SK-N-SH (cell line): ENCODE data around the gene ADAMTS16. TPM values are rescaled to one million over a fixed set of nuclear protein-coding genes. Genes with fewer than 3 reads are reported as not detected.

Experiments used
- CTCF ChIA-PET: fragments of 300-600, 350-600 bp; formaldehyde crosslinking; extraction: SDS; loops from one replicate; lab custom pipeline; 2021; lab: Yijun Ruan, JAX
- POLR2A ChIA-PET: fragments of 350-600 bp; sonication (Branson Sonifier 250); formaldehyde crosslinking; extraction: SDS; loops from one replicate; lab custom pipeline; 2020; ENCODE audit warnings: antibody characterized with exemption, inconsistent platforms; lab: Yijun Ruan, JAX
- DNase-seq: peaks from one replicate; pipeline ENCODE4 v3.0.0; 2012
- H2AFZ ChIP-seq: fragments of 200-600 bp; sonication (generic); 2 replicates; pipeline ENCODE4 v1.8.1; 2016; ENCODE audit warnings: antibody characterized with exemption, mild to moderate bottlenecking, low read depth
- H3F3A ChIP-seq: fragments of 200-600 bp; sonication (generic); replicated peaks from 2 replicates; pipeline ENCODE3; 2016; ENCODE audit warnings: antibody characterized with exemption, mild to moderate bottlenecking; ENCODE audit not compliant: insufficient read depth
- H3K27ac ChIP-seq, 2 experiments: fragments of 200-500 bp in 1 of 2; fragments of 200-600 bp in 1 of 2; sonication (Bioruptor generic) in 1 of 2; sonication (generic), shearing (Covaris generic) in 1 of 2; 2 replicates each; pipeline versions ENCODE4 v1.5.1 to v1.6.1; 2014 to 2016; ENCODE audit warnings: low read depth in 2 of 2, inconsistent platforms in 1 of 2, low read length in 1 of 2, mild to moderate bottlenecking in 1 of 2, mixed read lengths in 1 of 2
- H3K27me3 ChIP-seq: fragments of 200-600 bp; sonication (generic), shearing (Covaris generic); 2 replicates; pipeline ENCODE4 v1.6.1; 2016; ENCODE audit warnings: mixed run types; ENCODE audit not compliant: insufficient read depth
- H3K36me3 ChIP-seq, 2 experiments: fragments of 200-500 bp in 1 of 2; fragments of 200-600 bp in 1 of 2; sonication (Bioruptor generic) in 1 of 2; sonication (generic) in 1 of 2; replicated peaks in 1 of 2; 2 replicates each; pipeline versions ENCODE3 to v1.5.1; 2014 to 2016; ENCODE audit warnings: low read length in 1 of 2, mild to moderate bottlenecking in 1 of 2; ENCODE audit not compliant: insufficient read depth in 2 of 2, control insufficient read depth in 1 of 2
- H3K4me1 ChIP-seq, 2 experiments: fragments of 200-500 bp in 1 of 2; fragments of 200-600 bp in 1 of 2; sonication (Bioruptor generic) in 1 of 2; sonication (generic), shearing (Covaris generic) in 1 of 2; 2 replicates each; pipeline versions ENCODE4 v1.5.1 to v1.6.1; 2014 to 2016; ENCODE audit warnings: low read depth in 1 of 2, low read length in 1 of 2, mixed run types in 1 of 2; ENCODE audit not compliant: insufficient read depth in 2 of 2, control insufficient read depth in 1 of 2
- H3K4me2 ChIP-seq: fragments of 200-600 bp; sonication (generic), shearing (Covaris generic); 2 replicates; pipeline ENCODE4 v1.6.1; 2017; ENCODE audit warnings: mixed run types
- H3K4me3 ChIP-seq, 2 experiments: fragments of 200-500 bp in 1 of 2; fragments of 200-600 bp in 1 of 2; sonication (Bioruptor generic) in 1 of 2; sonication (generic), shearing (Covaris generic) in 1 of 2; 2 replicates each; pipeline versions ENCODE4 v1.5.1 to v1.8.1; 2014 to 2016; ENCODE audit warnings: low read depth in 2 of 2, inconsistent platforms in 1 of 2, low read length in 1 of 2, mild to moderate bottlenecking in 1 of 2, mixed read lengths in 1 of 2, moderate library complexity in 1 of 2
- H3K79me2 ChIP-seq: fragments of 200-600 bp; sonication (generic); 2 replicates; pipeline ENCODE4 v1.8.1; 2017; ENCODE audit warnings: mild to moderate bottlenecking; ENCODE audit not compliant: insufficient read depth
- H3K9ac ChIP-seq: fragments of 200-600 bp; sonication (generic); 2 replicates; pipeline ENCODE4 v1.6.1; 2017; ENCODE audit warnings: mixed run types
- H3K9me2 ChIP-seq: fragments of 200-600 bp; sonication (generic); 2 replicates; pipeline ENCODE4 v1.6.1; 2017; ENCODE audit warnings: mixed run types
- H3K9me3 ChIP-seq: fragments of 200-600 bp; sonication (generic); 2 replicates; pipeline ENCODE4 v1.6.1; 2017; ENCODE audit warnings: mixed run types, mild to moderate bottlenecking, moderate library complexity
- H4K20me1 ChIP-seq: fragments of 200-600 bp; sonication (generic); 2 replicates; pipeline ENCODE4 v1.6.1; 2017; ENCODE audit warnings: mild to moderate bottlenecking, mixed run types; ENCODE audit not compliant: insufficient read depth
- ELF1 ChIP-seq: IDR thresholded peaks from 2 replicates; pipeline ENCODE4 v1.4.0; 2012
- FOSL2 ChIP-seq: IDR thresholded peaks from 2 replicates; pipeline ENCODE4 v1.4.0; 2012; ENCODE audit warnings: low read depth, mild to moderate bottlenecking, moderate library complexity, borderline replicate concordance
- FOXJ3 ChIP-seq: sonication (generic); formaldehyde crosslinking; IDR thresholded peaks from 2 replicates; pipeline ENCODE4 v1.5.1; 2020; ENCODE audit warnings: mild to moderate bottlenecking, missing genetic modification reagents
- FOXM1 ChIP-seq: IDR thresholded peaks from 2 replicates; pipeline ENCODE4 v1.4.0; 2012; ENCODE audit warnings: low read depth, mild to moderate bottlenecking
- GATA2 ChIP-seq: sonication (generic); formaldehyde crosslinking; IDR thresholded peaks from 2 replicates; pipeline ENCODE4 v1.5.0; 2020; ENCODE audit warnings: mild to moderate bottlenecking, missing genetic modification reagents
- JUND ChIP-seq: IDR thresholded peaks from 2 replicates; pipeline ENCODE4 v1.4.0; 2012
- MEF2A ChIP-seq: IDR thresholded peaks from 2 replicates; pipeline ENCODE4 v1.4.0; 2012; ENCODE audit warnings: low read depth, borderline replicate concordance
- MXI1 ChIP-seq: IDR thresholded peaks from 2 replicates; pipeline ENCODE4 v1.6.1; 2012; ENCODE audit warnings: mild to moderate bottlenecking, low read depth, low read length, improper control_type of control experiment
- NFIC ChIP-seq: IDR thresholded peaks from 2 replicates; pipeline ENCODE4 v1.4.0; 2012; ENCODE audit warnings: borderline replicate concordance
- NRF1 ChIP-seq: IDR thresholded peaks from 2 replicates; pipeline ENCODE4 v1.6.1; 2012; ENCODE audit warnings: low read depth, mild to moderate bottlenecking, low read length
- POLR2AphosphoS5 ChIP-seq: IDR thresholded peaks from 2 replicates; pipeline ENCODE4 v1.6.1; 2012; ENCODE audit warnings: low read depth, low read length
- RAD21 ChIP-seq: IDR thresholded peaks from 2 replicates; pipeline ENCODE4 v1.6.1; 2012; ENCODE audit warnings: mild to moderate bottlenecking, low read length
- RFX5 ChIP-seq: IDR thresholded peaks from 2 replicates; pipeline ENCODE4 v1.6.1; 2012; ENCODE audit warnings: mild to moderate bottlenecking, improper control_type of control experiment, low read length
- SIN3A ChIP-seq: IDR thresholded peaks from 2 replicates; pipeline ENCODE4 v1.6.1; 2012; ENCODE audit warnings: low read depth, mild to moderate bottlenecking, low read length, moderate library complexity, borderline replicate concordance
- SMC3 ChIP-seq: IDR thresholded peaks from 2 replicates; pipeline ENCODE4 v1.6.1; 2012; ENCODE audit warnings: low read depth, low read length, improper control_type of control experiment
- TAF1 ChIP-seq: IDR thresholded peaks from 2 replicates; pipeline ENCODE4 v1.6.1; 2012; ENCODE audit warnings: low read depth, mild to moderate bottlenecking, low read length, moderate library complexity, borderline replicate concordance
- WGBS: methylation state at CpG from one replicate; pipeline ENCODE4 v1.1.6; 2017; ENCODE audit warnings: low lambda C conversion rate; 5-methylcytosine and 5-hydroxymethylcytosine counted together
- polyA plus RNA-seq, 3 experiments: library from polyadenylated mRNA; depleted of rRNA; stranded (reverse); fragments of >200 nt; gene quantifications; 2 replicates each; pipeline ENCODE4 v1.2.3, GENCODE V29; 2012
- TF ChIP-seq, protein P1 (sequence below): fragments of 150-350 bp; IDR thresholded peaks from 2 replicates; pipeline ENCODE4 v1.6.1; 2017; ENCODE audit warnings: antibody characterized with exemption, low read length, low read depth, borderline replicate concordance
- TF ChIP-seq, protein P2 (sequence below): fragments of 150-350 bp; IDR thresholded peaks from 2 replicates; pipeline ENCODE4 v1.6.1; 2016; ENCODE audit warnings: mild to moderate bottlenecking, low read depth, low read length
- TF ChIP-seq, protein P3 (sequence below): IDR thresholded peaks from 2 replicates; pipeline ENCODE4 v1.6.1; 2012; ENCODE audit warnings: mild to moderate bottlenecking, low read depth, low read length, moderate library complexity

The ADAMTS16 gene
- polyA plus RNA-seq, 1 of the 3 experiments (the other 2 are of a cell fraction) = not detected

DNA sequence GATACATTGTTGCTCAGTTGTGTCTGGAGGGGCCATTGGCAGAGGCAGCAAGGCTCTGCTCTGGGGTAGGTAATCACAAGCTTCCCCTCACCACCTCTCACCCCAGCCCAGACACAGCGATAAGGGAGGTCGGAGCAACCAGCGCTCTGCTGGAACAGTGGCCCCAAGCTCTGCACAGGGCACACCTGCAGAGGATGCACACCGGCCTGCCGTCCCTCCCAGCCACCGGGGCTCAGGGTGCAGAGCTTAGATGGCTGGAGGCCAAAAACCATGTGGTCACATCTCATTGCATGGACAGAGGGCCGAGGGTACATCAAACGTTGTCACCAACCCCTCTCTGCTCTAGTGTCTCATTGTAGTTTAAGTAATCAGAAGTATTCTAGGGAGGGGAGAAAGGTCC lies 187.0 kb downstream of the ADAMTS16 start:
- no peak overlapping the region for H2AFZ ChIP-seq
- whole genome bisulfite sequencing = 80% methylated on average over 7 of the region's 8 CpGs
- no peak overlapping the region for H3K27ac ChIP-seq
- H3K9ac ChIP-seq = no peak overlapping the region
- ChIA-PET CTCF (interaction anchor here (0.8 to 1.5 kb wide), 2 partner anchors 13 to 118 kb away, joined by 3 to 5 read pairs; no protein-coding TSS in a partner anchor), POLR2A (no interaction called here)
- no peaks in the 10 kb centered on the region for H4K20me1 ChIP-seq
- H3F3A ChIP-seq = no peaks in the 10 kb centered on the region
- no peak for DNase-seq
- no peak for TF ChIP-seq FOXM1
- no peak for TF ChIP-seq POLR2AphosphoS5
- TF ChIP-seq, protein P1, sequence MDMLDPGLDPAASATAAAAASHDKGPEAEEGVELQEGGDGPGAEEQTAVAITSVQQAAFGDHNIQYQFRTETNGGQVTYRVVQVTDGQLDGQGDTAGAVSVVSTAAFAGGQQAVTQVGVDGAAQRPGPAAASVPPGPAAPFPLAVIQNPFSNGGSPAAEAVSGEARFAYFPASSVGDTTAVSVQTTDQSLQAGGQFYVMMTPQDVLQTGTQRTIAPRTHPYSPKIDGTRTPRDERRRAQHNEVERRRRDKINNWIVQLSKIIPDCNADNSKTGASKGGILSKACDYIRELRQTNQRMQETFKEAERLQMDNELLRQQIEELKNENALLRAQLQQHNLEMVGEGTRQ = no peak
- no peak for TF ChIP-seq GATA2 (CRISPR knock-in tag)
- TF ChIP-seq RAD21 = no peak
- TF ChIP-seq TAF1 = no peak
- no peak for TF ChIP-seq SIN3A
- TF ChIP-seq, protein P2, sequence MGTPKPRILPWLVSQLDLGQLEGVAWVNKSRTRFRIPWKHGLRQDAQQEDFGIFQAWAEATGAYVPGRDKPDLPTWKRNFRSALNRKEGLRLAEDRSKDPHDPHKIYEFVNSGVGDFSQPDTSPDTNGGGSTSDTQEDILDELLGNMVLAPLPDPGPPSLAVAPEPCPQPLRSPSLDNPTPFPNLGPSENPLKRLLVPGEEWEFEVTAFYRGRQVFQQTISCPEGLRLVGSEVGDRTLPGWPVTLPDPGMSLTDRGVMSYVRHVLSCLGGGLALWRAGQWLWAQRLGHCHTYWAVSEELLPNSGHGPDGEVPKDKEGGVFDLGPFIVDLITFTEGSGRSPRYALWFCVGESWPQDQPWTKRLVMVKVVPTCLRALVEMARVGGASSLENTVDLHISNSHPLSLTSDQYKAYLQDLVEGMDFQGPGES = no peak
- TF ChIP-seq NRF1 = no peak
- no peak for TF ChIP-seq FOSL2
- TF ChIP-seq MEF2A = no peak
- no peak for TF ChIP-seq JUND
- no peak for TF ChIP-seq FOXJ3 (CRISPR knock-in tag)
- no peak for TF ChIP-seq NFIC
- no peak for TF ChIP-seq ELF1
- TF ChIP-seq, protein P3, sequence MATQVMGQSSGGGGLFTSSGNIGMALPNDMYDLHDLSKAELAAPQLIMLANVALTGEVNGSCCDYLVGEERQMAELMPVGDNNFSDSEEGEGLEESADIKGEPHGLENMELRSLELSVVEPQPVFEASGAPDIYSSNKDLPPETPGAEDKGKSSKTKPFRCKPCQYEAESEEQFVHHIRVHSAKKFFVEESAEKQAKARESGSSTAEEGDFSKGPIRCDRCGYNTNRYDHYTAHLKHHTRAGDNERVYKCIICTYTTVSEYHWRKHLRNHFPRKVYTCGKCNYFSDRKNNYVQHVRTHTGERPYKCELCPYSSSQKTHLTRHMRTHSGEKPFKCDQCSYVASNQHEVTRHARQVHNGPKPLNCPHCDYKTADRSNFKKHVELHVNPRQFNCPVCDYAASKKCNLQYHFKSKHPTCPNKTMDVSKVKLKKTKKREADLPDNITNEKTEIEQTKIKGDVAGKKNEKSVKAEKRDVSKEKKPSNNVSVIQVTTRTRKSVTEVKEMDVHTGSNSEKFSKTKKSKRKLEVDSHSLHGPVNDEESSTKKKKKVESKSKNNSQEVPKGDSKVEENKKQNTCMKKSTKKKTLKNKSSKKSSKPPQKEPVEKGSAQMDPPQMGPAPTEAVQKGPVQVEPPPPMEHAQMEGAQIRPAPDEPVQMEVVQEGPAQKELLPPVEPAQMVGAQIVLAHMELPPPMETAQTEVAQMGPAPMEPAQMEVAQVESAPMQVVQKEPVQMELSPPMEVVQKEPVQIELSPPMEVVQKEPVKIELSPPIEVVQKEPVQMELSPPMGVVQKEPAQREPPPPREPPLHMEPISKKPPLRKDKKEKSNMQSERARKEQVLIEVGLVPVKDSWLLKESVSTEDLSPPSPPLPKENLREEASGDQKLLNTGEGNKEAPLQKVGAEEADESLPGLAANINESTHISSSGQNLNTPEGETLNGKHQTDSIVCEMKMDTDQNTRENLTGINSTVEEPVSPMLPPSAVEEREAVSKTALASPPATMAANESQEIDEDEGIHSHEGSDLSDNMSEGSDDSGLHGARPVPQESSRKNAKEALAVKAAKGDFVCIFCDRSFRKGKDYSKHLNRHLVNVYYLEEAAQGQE = no peak
- no peak for TF ChIP-seq MXI1
- no peak for TF ChIP-seq SMC3
- no peak for TF ChIP-seq RFX5
- TF ChIP-seq, all 33 proteins: peak for 0
- Histone ChIP-seq H3K79me2 (no peaks in the 10 kb centered on the region), H3K36me3 (no peaks in the 10 kb centered on the region), H3K27me3 (no peaks in the 10 kb centered on the region), H3K9me2 (no peaks in the 10 kb centered on the region), H3K4me3 (no peak overlapping the region), H3K9me3 (no peaks in the 10 kb centered on the region), H3K4me1 (peaks cover 0 to 11% of the 10 kb centered on the region in 2 experiments; a peak in 1 of 4 replicates), H3K4me2 (no peak overlapping the region)
